HG02938 (cell line): ENCODE results near the gene SLC25A14.
A peak's percentile ranks its signal among the peaks of the same experiment; 100 is the strongest.

Experiments used
- ATAC-seq: cut with Tn5 transposase; IDR thresholded peaks from one replicate; pipeline ENCODE4 v1.9.1; 2021; ENCODE audit warnings: mild to moderate bottlenecking, moderate library complexity; ENCODE audit not compliant: unreplicated experiment

Gene SLC25A14

GRCh38 chrX:130376077-130376476, 36.4 kb downstream of the SLC25A14 start:
- ATAC-seq: no peak

- no peak for ATAC-seq
Observed at GRCh38 chrX:130378024-130378669, 38.4 kb downstream of the SLC25A14 start.

- ATAC-seq: no peak
Observed at GRCh38 chrX:130385520-130385919, 45.8 kb downstream of the SLC25A14 start, which contains the start of gene GPR119. GPR119 (minus strand) TSS chrX:130385674; CDS start chrX:130385447, 227 bp downstream.

- ATAC-seq: no peak
Observed at GRCh38 chrX:130386408-130386808, 46.7 kb downstream of the SLC25A14 start.

- ATAC-seq: no peak
Observed at GRCh38 chrX:130393451-130394074, 53.8 kb downstream of the SLC25A14 start.

- ATAC-seq: no peak
Observed at GRCh38 chrX:130395341-130395740, 55.6 kb downstream of the SLC25A14 start.

- ATAC-seq: peak; percentile 91
Observed at GRCh38 chrX:130401415-130402207, 61.9 kb downstream of the SLC25A14 start, which contains the start of gene RBMX2. RBMX2 (plus strand) TSS chrX:130401987; CDS start chrX:130402033, 46 bp downstream.

GRCh38 chrX:130402208-130402684, 62.5 kb downstream of the SLC25A14 start:
- no peak for ATAC-seq

GRCh38 chrX:130413415-130413814, 73.7 kb downstream of the SLC25A14 start:
- no peak for ATAC-seq

- ATAC-seq: no peak
Observed at GRCh38 chrX:130414800-130415199, 75.1 kb downstream of the SLC25A14 start.

- no peak for ATAC-seq
Observed at GRCh38 chrX:130415201-130415600, 75.5 kb downstream of the SLC25A14 start.

GRCh38 chrX:130416785-130417184, 77.1 kb downstream of the SLC25A14 start:
- no peak for ATAC-seq

- peak; percentile 53 for ATAC-seq
Observed at GRCh38 chrX:130418066-130418465, 78.3 kb downstream of the SLC25A14 start.

GRCh38 chrX:130418740-130419139, 79.0 kb downstream of the SLC25A14 start:
- ATAC-seq: no peak

GRCh38 chrX:130419263-130419662, 79.5 kb downstream of the SLC25A14 start:
- peak; percentile 49 for ATAC-seq
